GM12878 (cell line): ENCODE results near the gene TNFRSF1A. TPM values are rescaled to one million over a fixed set of nuclear protein-coding genes. Genes with fewer than 3 reads are reported as not detected.

Source experiments
- BCLAF1 ChIP-seq: fragments of 450-650 bp; IDR thresholded peaks from 2 replicates; pipeline ENCODE4 v1.6.1; 2017; ENCODE audit warnings: antibody characterized with exemption, mild to moderate bottlenecking, moderate library complexity
- CUX1 ChIP-seq: IDR thresholded peaks from 2 replicates; pipeline ENCODE4 v1.6.1; 2012; ENCODE audit warnings: improper control_type of control experiment, low read depth, low read length; ENCODE audit not compliant: insufficient replicate concordance
- HDGF ChIP-seq: fragments of 450-650 bp; IDR thresholded peaks from 2 replicates; pipeline ENCODE4 v1.6.1; 2016; ENCODE audit warnings: antibody characterized with exemption
- KDM1A ChIP-seq: fragments of 200-600 bp; sonication (generic); IDR thresholded peaks from 2 replicates; pipeline ENCODE4 v1.6.1; 2016; ENCODE audit warnings: borderline replicate concordance
- NBN ChIP-seq: fragments of 450-650 bp; IDR thresholded peaks from 2 replicates; pipeline ENCODE4 v1.6.1; 2016
- NR2F1 ChIP-seq: fragments of 450-650 bp; conservative IDR thresholded peaks from 2 replicates; pipeline ENCODE4 v1.6.1; 2017; ENCODE audit warnings: mild to moderate bottlenecking
- PRDM15 ChIP-seq: fragments of 450-650 bp; formaldehyde crosslinking; IDR thresholded peaks from 2 replicates; pipeline ENCODE4 v1.4.0; 2020; ENCODE audit warnings: mild to moderate bottlenecking, moderate library complexity
- USF1 ChIP-seq: IDR thresholded peaks from 2 replicates; pipeline ENCODE4 v1.6.1; 2011; ENCODE audit warnings: borderline replicate concordance, low read depth, mild to moderate bottlenecking, moderate library complexity, mixed read lengths, low read length; ENCODE audit not compliant: insufficient read depth; ENCODE audit errors: extremely low read length
- ZNF592 ChIP-seq: fragments of 450-650 bp; IDR thresholded peaks from 2 replicates; pipeline ENCODE4 v1.6.1; 2017; ENCODE audit warnings: mild to moderate bottlenecking, moderate library complexity
- polyA plus RNA-seq, 11 experiments: library from polyadenylated mRNA; depleted of rRNA in 4 of 11; unstranded in 6 of 11; stranded (reverse) in 5 of 11; fragments of >200 nt; fragmentation: Nextera tagmentation in 4 of 11; fragmentation: Illumina TruSeq in 1 of 11; extraction: Ambion mirVana in 4 of 11; extraction: Trizol in 1 of 11; gene quantifications; 1 replicate in 1 of 11; 2 replicates in 10 of 11; pipeline versions ENCODE4 v1.2.1 to v1.2.3, GENCODE V29; 2011 to 2016; ENCODE audit warnings: inconsistent platforms in 2 of 11, missing spikeins in 2 of 11, low read depth in 1 of 11
- total RNA-seq, 4 experiments: library from RNA; depleted of rRNA in 3 of 4; stranded (reverse); fragments of >200 nt in 3 of 4; fragmentation: Illumina TruSeq in 1 of 4; extraction: Trizol in 1 of 4; gene quantifications; 2 replicates each; pipeline versions ENCODE4 v1.2.1 to v1.2.3, GENCODE V29; 2013 to 2021

TNFRSF1A gene
- total and polyA plus RNA-seq, 10 of the 15 experiments (the other 5 are each of a cell fraction or from before 2014, with no cell fraction given), result 0.24 to 16.5 (median 13.0) TPM

GRCh38 chr12:6312529-6313325 is 29.1 kb downstream of the TNFRSF1A start (continued):
- TF ChIP-seq PRDM15 (CRISPR knock-in tag), result no peak
- peak; percentile 48 for TF ChIP-seq CUX1
- no peak for TF ChIP-seq USF1
- no peak; the same call in 1 of the 2 replicates for TF ChIP-seq BCLAF1
- TF ChIP-seq NBN, result peak; percentile 77
- peak; percentile 85; the same call in 1 of the 2 replicates for TF ChIP-seq HDGF
- peak; percentile 83 for TF ChIP-seq NR2F1
- TF ChIP-seq ZNF592, result 0 out of 2 replicates have a peak, but pooled peaks have one; percentile 25
- TF ChIP-seq KDM1A, result no peak
